HG03439 (cell line): Measurements from ENCODE around the gene GMPPA.

ENCODE experiments used
- ATAC-seq: cut with Tn5 transposase; IDR thresholded peaks from one replicate; pipeline ENCODE4 v1.9.1; 2021; ENCODE audit warnings: mild to moderate bottlenecking, moderate library complexity; ENCODE audit not compliant: unreplicated experiment

GMPPA gene

DNA sequence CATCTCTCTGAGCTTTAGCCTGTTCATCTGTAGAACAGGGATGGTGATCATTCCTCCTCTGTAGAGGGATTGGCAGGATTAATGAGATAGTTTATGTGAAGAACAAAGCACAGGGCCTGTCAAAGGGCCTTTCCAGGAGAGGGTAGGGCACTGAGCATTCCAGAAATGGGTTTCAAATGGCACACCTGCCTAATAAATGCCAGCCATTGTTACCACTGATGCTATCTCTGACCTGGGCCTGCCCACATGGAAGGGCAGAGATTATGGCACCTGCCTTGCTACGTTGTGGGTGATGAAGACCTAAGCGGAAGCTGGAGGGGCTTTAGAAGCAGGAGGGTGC, 31.0 kb upstream of the GMPPA start:
- no peak for ATAC-seq

DNA sequence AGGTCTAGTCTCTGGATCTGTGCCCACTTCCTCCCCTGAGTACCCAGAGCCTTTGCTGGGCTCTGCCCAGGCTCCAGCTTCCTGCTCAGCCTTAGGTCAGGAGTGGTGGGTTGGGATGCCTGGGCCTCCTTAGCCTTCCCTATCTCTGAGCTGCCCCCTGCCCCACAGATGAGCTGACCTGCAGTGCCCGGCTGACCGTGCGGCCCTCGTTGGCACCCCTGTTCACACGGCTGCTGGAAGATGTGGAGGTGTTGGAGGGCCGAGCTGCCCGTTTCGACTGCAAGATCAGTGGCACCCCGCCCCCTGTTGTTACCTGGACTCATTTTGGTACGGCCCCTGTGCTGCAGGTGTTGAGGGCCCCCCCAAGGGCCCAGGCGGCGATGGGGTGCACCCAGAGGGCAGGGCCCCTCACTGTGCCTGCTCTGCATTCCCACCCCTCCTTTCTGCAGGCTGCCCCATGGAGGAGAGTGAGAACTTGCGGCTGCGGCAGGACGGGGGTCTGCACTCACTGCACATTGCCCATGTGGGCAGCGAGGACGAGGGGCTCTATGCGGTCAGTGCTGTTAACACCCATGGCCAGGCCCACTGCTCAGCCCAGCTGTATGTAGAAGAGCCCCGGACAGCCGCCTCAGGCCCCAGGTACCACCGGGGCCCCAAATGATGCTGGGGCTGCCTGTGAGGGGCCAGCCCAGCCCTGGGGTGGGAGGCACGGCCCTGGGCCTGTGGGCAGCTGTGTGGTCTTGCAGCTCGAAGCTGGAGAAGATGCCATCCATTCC, 30.1 kb upstream of the GMPPA start:
- ATAC-seq: no peak

DNA sequence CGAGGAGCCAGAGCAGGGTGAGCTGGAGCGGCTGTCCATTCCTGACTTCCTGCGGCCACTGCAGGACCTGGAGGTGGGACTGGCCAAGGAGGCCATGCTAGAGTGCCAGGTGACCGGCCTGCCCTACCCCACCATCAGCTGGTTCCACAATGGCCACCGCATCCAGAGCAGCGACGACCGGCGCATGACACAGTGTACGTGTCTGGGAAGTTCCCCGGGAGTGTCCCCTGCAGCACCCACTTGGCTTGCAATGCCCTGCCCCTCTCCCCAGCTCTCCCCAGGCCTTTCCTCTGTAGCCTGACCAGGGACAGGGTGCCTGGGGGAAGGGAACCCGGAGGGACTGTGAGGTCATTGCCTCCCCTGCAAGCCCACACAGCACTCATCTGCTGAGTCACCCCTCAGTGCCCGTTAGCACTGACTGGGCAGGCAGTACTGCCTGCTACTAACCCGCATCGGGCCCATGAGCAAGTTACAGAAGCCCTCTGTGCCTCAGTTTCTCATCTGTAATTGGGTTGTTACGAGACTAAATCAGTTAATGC, 29.4 kb upstream of the GMPPA start:
- no peak for ATAC-seq

DNA sequence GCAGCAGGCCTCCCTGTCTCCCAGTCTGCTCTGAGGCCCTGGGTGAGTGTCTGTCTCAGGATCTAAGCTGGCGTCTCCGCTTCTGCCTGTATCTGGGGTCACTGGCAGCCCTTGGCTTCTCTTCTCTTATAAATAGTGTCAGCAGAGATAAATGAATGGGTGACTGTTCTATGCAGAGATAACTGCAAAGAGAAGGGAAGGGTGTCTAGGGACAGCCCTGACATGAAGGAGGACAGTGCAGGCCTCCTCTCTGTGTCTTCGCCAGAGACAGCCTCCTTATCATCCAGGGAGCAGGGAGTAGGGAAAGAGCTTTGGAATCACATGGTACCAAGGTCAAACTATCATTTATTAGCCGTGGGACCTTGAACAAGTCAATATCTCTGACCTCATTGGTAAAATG, 28.3 kb upstream of the GMPPA start:
- ATAC-seq: no peak

DNA sequence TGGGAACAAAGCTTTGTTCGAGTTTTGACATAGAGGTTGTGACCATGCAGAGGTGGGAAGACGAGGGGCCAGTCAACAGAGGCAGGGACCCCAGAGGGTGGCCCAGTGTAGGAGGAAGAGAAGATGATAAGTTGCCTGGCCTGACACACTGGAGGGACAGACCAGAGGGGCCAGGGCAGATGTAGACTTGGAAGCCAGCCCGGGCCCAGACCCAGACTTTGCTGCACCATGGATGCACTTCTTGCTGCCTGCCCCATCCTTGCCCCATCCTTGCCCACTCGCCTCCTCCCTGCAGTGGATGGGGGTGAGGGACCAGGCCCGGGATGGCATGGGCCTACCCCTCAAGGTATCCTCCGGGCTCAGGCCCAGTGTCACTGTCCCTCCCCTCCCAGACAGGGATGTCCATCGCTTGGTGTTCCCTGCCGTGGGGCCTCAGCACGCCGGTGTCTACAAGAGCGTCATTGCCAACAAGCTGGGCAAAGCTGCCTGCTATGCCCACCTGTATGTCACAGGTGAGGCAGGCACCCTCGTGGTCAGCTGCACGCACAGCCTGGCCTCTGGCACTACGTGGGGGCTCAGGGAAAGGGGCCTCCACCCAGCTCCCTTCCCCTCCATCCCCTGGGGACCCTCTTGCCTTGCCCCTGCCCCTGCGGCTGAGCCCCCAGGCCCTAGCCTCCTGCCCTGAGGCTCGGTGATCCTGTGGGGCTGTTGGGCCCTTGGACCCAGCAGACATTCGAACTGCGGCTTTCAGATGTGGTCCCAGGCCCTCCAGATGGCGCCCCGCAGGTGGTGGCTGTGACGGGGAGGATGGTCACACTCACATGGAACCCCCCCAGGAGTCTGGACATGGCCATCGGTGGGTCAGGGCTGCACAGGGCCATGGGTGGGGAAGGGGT, 27.0 kb upstream of the GMPPA start:
- no peak for ATAC-seq

DNA sequence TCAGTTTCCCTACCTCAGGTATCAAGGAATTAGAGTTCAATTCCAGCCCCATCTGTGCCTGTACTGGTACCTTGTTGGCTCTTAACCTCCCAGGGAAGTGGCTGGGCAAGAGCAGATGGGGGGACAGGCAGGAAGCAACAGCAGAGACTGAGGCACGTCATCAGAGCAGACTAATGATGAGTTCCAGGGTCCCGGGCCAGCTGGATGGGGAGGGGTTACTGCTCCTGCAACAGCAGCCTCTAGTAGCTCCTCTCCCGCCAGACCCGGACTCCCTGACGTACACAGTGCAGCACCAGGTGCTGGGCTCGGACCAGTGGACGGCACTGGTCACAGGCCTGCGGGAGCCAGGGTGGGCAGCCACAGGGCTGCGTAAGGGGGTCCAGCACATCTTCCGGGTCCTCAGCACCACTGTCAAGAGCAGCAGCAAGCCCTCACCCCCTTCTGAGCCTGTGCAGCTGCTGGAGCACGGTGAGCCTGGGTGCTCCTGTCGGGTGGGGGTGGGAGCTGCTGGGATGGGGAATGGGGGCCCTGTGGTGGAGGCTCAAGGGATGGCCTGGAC, 26.0 kb upstream of the GMPPA start:
- ATAC-seq: no peak

DNA sequence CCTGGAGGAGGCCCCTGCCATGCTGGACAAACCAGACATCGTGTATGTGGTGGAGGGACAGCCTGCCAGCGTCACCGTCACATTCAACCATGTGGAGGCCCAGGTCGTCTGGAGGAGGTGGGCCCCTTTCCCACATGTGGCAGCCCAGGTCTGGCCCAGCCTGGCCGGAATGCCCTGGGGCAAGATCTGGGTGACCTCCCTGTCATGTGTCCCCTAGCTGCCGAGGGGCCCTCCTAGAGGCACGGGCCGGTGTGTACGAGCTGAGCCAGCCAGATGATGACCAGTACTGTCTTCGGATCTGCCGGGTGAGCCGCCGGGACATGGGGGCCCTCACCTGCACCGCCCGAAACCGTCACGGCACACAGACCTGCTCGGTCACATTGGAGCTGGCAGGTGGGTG, 25.2 kb upstream of the GMPPA start:
- no peak for ATAC-seq

DNA sequence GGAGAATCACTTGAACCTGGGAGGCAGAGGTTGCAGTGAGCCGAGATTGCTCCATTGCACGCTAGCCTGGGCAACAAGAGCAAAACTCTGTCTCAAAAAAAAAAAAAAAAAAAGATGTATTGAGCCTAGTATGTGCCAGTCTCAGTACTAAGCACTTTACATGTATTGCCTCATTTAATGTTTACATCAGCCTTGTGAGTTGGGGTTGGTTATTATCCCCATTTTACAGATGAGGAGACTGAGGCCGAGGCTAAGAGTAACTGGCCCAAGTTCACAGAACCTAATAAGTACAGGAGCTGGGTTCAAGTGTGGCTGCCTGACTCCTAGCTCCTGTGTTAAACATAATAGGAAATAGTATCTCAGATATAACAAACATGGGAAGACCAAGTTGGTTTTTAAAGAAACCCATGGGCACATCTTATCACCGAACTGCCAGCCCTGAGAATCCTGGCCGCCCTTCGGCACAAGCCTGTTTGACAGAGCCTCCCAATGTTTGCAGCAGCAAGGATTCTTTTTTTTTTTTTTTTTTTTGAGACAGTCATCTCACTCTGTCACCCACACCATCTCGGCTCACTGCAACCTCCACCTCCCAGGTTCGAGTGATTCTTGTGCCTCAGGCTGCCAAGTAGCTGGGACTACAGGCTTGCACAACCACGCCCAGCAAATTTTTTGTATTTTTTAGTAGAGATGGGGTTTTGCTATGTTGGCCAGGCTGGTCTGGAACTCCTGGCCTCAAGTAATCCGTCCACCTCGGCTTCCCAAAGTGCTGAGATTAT, 24.2 kb upstream of the GMPPA start:
- ATAC-seq: no peak

DNA sequence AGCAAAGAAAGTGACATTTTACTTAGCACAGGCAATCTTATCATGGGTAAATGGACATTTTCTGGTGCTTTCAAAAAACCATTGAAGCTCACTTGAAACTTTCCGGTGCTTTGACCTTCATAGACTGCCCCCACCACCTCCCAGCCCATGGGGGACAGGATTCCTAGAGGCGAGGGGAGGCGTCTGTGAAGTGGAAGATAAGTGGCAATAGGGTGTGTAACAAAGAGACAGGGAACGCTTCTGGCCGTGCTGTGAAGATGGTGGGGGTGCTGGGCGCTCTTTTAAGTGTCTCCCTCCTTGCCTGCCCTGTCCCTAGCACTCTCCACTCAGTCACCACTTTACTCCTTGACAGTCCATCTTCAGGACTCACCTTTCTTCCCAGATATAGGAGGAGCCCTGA, 23.4 kb upstream of the GMPPA start:
- no peak for ATAC-seq

DNA sequence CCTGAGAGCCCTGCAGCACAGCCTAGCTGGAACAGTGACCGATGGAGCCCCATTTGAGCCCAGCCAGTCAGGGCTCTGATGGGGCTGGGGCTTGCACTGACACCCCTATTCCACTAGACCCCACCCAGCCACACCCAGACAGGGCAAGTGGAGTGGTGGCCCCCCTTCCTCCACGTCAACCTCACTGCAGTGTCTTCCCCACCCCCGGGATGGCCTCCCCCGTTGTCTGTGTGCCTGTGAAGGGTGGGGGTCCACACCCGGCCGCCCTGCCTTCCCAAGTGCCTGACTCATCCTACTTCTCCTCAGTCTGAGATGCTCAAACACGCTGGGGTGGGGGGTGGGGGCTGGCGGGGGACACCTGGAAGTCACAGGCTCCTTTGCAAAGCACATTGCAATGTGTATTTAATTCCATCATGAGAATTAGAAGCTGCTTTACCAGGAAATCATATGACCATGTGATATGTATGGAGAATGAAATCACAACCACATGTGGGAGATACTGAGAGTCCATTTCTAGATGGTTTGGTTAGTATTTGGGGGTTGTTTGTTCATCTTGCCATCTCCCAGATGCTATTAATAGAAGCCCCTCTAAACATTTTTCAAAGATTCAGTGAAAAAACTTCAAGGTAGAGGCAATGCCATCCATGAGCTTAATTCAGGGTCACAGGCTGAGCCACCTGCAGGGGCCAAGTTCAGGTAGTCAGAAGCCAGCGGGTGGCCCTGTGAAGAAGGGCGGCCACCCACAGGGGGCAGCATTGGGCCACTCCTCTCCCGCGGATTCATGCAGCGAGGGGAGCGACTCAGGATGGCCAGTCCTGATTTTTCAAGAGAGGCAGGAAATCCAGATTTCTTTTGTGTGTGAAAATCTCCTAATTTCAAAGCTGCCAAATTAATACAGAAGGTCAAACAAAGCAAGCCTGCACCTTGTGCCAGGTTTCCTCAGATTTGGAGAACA, 22.7 kb upstream of the GMPPA start:
- ATAC-seq: no peak

DNA sequence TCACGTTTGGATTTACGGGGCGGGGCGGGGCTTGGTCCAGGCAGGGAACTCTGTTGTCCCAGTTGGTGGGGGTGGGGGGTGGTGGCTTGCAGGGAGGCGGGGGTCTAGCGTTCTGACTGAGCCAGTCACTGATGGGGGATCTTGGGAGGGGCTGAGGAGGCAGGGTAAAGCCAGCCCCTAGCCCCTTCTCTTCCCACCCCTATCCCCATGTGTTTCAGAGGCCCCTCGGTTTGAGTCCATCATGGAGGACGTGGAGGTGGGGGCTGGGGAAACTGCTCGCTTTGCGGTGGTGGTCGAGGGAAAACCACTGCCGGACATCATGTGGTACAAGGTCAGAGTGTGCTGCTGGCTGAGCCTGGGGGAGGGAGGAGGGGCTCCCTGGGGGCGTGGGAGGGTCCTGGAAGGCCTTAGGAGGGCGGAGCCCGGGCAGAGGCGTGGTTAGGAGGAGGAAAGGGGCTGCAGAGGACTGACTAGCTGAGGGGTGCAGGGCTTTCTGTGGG, 22.0 kb upstream of the GMPPA start:
- no peak for ATAC-seq

DNA sequence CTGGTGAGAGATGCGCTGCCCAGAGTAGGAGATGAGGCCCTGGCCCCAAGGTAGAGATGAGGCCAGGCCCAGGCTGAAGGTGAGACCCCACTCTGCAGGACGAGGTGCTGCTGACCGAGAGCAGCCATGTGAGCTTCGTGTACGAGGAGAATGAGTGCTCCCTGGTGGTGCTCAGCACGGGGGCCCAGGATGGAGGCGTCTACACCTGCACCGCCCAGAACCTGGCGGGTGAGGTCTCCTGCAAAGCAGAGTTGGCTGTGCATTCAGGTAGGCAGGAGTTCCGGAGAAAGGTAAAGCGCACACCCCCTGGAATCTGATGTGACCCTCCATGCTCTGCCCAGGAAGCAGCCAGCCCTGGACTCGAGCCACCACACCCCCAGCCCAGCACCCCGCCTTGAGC, 21.5 kb upstream of the GMPPA start:
- ATAC-seq: no peak

DNA sequence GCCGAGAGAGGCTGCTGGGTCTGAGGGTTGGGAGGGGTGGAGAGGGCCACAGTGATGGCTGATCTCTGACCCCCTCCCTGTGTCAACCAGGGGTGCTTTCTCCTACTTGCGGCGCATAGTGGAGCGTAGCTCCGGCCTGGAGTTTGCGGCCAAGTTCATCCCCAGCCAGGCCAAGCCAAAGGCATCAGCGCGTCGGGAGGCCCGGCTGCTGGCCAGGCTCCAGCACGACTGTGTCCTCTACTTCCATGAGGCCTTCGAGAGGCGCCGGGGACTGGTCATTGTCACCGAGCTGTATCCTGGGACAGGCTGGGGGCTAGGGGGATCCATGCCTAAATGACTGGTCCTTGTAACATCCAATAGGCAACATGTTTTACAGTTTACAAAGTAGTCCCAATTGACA, 20.9 kb upstream of the GMPPA start:
- ATAC-seq: no peak

DNA sequence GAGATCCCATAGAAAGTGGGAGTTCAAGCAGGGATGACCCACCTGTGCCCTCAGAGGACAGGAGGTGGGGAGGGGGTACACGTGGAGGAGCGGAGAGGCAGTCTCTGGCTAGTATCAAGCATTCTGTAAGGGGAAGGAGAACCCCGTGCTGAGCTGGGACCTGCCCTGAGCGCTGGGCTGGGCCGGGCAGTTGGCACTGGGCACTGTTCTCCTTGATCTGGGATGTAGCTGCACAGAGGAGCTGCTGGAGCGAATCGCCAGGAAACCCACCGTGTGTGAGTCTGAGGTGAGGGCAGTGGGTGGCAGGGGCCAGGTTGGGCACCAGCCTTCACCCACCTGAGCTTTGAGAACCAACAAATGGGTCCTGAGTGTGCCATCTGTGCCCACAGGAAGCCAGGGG, 19.8 kb upstream of the GMPPA start:
- no peak for ATAC-seq

DNA sequence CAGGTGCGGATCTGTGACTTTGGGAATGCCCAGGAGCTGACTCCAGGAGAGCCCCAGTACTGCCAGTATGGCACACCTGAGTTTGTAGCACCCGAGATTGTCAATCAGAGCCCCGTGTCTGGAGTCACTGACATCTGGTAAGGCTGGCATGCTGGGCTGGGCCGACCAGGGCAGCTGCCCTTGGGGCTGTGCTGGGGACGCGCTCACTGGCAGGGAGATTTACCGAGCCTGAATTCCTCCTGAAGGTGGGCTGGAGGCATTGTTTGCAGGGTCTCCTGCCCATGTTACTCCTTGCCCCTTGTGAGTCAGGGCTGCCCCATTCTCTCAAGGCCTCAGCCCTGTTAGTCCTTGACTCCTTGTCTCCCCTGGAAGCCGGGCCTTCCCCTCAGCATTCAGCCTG, 18.7 kb upstream of the GMPPA start:
- ATAC-seq: no peak

DNA sequence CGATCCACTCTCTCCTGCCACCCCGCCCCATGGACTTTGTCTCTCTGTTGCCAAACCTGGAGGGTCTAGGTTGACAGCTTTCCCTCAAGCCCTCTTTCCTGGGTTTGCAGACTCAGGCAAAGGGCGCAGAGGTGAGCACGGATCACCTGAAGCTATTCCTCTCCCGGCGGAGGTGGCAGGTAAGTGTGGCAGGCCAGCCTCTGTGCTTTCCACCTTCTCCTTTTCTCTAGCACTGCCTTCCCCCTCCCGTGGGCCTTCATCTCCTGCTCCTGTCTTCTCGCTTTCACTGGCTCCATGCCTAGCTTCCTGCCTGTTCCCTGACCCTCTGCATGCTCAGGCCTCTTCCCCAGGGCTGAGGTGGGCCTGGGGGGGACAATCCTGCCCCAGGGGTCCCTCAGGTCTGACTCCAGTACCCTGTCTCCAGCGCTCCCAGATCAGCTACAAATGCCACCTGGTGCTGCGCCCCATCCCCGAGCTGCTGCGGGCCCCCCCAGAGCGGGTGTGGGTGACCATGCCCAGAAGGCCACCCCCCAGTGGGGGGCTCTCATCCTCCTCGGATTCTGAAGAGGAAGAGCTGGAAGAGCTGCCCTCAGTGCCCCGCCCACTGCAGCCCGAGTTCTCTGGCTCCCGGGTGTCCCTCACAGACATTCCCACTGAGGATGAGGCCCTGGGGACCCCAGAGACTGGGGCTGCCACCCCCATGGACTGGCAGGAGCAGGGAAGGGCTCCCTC, 15.9 kb upstream of the GMPPA start:
- ATAC-seq: no peak

DNA sequence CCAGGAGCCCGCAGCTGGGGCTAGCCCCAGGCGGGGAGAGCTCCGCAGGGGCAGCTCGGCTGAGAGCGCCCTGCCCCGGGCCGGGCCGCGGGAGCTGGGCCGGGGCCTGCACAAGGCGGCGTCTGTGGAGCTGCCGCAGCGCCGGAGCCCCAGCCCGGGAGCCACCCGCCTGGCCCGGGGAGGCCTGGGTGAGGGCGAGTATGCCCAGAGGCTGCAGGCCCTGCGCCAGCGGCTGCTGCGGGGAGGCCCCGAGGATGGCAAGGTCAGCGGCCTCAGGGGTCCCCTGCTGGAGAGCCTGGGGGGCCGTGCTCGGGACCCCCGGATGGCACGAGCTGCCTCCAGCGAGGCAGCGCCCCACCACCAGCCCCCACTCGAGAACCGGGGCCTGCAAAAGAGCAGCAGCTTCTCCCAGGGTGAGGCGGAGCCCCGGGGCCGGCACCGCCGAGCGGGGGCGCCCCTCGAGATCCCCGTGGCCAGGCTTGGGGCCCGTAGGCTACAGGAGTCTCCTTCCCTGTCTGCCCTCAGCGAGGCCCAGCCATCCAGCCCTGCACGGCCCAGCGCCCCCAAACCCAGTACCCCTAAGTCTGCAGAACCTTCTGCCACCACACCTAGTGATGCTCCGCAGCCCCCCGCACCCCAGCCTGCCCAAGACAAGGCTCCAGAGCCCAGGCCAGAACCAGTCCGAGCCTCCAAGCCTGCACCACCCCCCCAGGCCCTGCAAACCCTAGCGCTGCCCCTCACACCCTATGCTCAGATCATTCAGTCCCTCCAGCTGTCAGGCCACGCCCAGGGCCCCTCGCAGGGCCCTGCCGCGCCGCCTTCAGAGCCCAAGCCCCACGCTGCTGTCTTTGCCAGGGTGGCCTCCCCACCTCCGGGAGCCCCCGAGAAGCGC, 15.0 kb upstream of the GMPPA start:
- ATAC-seq: no peak
